Mesendoderm (in vitro differentiated cells): ENCODE results near the gene FAM9C.

Experiments
- DNase-seq: peaks from one replicate; pipeline ENCODE4 v3.0.0; 2013
- H2AK5ac ChIP-seq: 2 replicates; pipeline ENCODE4 v1.6.1; 2013; ENCODE audit warnings: low read length, inconsistent platforms
- H2BK120ac ChIP-seq: 2 replicates; pipeline ENCODE4 v1.6.1; 2013; ENCODE audit warnings: low read depth, mild to moderate bottlenecking, low read length, moderate library complexity, mixed read lengths
- H2BK15ac ChIP-seq: replicated peaks from 2 replicates; pipeline ENCODE4 v1.6.1; 2013; ENCODE audit warnings: low read depth, mild to moderate bottlenecking, moderate library complexity
- H2BK5ac ChIP-seq: 2 replicates; pipeline ENCODE4 v1.6.1; 2013; ENCODE audit warnings: low read length, inconsistent platforms
- H3K18ac ChIP-seq: 2 replicates; pipeline ENCODE4 v1.6.1; 2013; ENCODE audit warnings: mild to moderate bottlenecking, low read length, mixed read lengths
- H3K23ac ChIP-seq: one replicate; pipeline ENCODE4 v1.6.1; 2013; ENCODE audit warnings: low read length
- H3K27ac ChIP-seq: 2 replicates; pipeline ENCODE4 v1.5.1; 2013; ENCODE audit warnings: low read depth, mild to moderate bottlenecking, inconsistent platforms, low read length, moderate library complexity
- H3K27me3 ChIP-seq: 2 replicates; pipeline ENCODE4 v1.6.1; 2013; ENCODE audit warnings: low read length, control low read depth, mild to moderate bottlenecking, inconsistent platforms; ENCODE audit not compliant: insufficient read depth, poor library complexity
- H3K36me3 ChIP-seq: 2 replicates; pipeline ENCODE4 v1.6.1; 2013; ENCODE audit warnings: low read length, inconsistent platforms; ENCODE audit not compliant: control insufficient read depth, insufficient read depth
- H3K4ac ChIP-seq: one replicate; pipeline ENCODE4 v1.6.1; 2013; ENCODE audit warnings: low read depth, mild to moderate bottlenecking, low read length, moderate library complexity
- H3K4me1 ChIP-seq: 2 replicates; pipeline ENCODE4 v1.6.1; 2013; ENCODE audit warnings: low read depth, low read length, inconsistent platforms; ENCODE audit not compliant: control insufficient read depth
- H3K4me2 ChIP-seq: 2 replicates; pipeline ENCODE4 v1.6.1; 2013; ENCODE audit warnings: low read length
- H3K4me3 ChIP-seq: 2 replicates; pipeline ENCODE4 v1.5.1; 2013; ENCODE audit warnings: mild to moderate bottlenecking, low read length
- H3K56ac ChIP-seq: one replicate; pipeline ENCODE4 v1.6.1; 2013; ENCODE audit warnings: low read length
- H3K79me1 ChIP-seq: 2 replicates; pipeline ENCODE4 v1.6.1; 2013; ENCODE audit warnings: low read length, inconsistent platforms
- H3K79me2 ChIP-seq: 2 replicates; pipeline ENCODE4 v1.6.1; 2013; ENCODE audit warnings: mild to moderate bottlenecking, low read length; ENCODE audit not compliant: control insufficient read depth, insufficient read depth
- H3K9ac ChIP-seq: 2 replicates; pipeline ENCODE4 v1.6.1; 2013; ENCODE audit warnings: low read length, inconsistent platforms
- H4K5ac ChIP-seq: one replicate; pipeline ENCODE4 v1.6.1; 2013; ENCODE audit warnings: low read length
- H4K8ac ChIP-seq: one replicate; pipeline ENCODE4 v1.6.1; 2013; ENCODE audit warnings: low read depth, mild to moderate bottlenecking, control low read depth, low read length, moderate library complexity
- WGBS: extraction: QIAGEN DNeasy Blood & Tissue Kit; methylation state at CpG from one replicate; pipeline ENCODE4 v1.1.7; 2013; ENCODE audit warnings: low lambda C conversion rate, missing lambda C conversion rate; ENCODE audit not compliant: insufficient coverage; ENCODE audit errors: extremely low coverage; 5-methylcytosine and 5-hydroxymethylcytosine counted together

The FAM9C gene

GRCh38 chrX:13005661-13006473, 38.6 kb downstream of the FAM9C start:
- peaks cover 4% of the 10 kb centered on the region for H3K4me1 ChIP-seq
- no peak overlapping the region for H3K23ac ChIP-seq
- no peak overlapping the region for H3K56ac ChIP-seq
- H3K9ac ChIP-seq = no peak overlapping the region
- H3K27ac ChIP-seq = no peak overlapping the region
- H3K4me2 ChIP-seq = no peak overlapping the region
- H3K27me3 ChIP-seq = no peaks in the 10 kb centered on the region
- no peak overlapping the region for H2BK15ac ChIP-seq
- no peak overlapping the region for H2AK5ac ChIP-seq
- H4K8ac ChIP-seq = no peak overlapping the region
- no peak overlapping the region for H4K5ac ChIP-seq
- H3K79me1 ChIP-seq = no peaks in the 10 kb centered on the region
- no CpG with 5 or more reads among the region's 9 CpGs for WGBS
- no peak overlapping the region for H3K18ac ChIP-seq
- no peaks in the 10 kb centered on the region for H3K36me3 ChIP-seq
- H2BK120ac ChIP-seq = no peak overlapping the region
- H2BK5ac ChIP-seq = no peak overlapping the region
- H3K4ac ChIP-seq = no peak overlapping the region
- DNase-seq = no peak
- H3K4me3 ChIP-seq = no peak overlapping the region
- no peaks in the 10 kb centered on the region for H3K79me2 ChIP-seq

- no peak overlapping the region for H3K4ac ChIP-seq
- no peak overlapping the region for H4K8ac ChIP-seq
- H3K4me3 ChIP-seq = no peak overlapping the region
- no peak overlapping the region for H3K56ac ChIP-seq
- H3K23ac ChIP-seq = no peak overlapping the region
- no peaks in the 10 kb centered on the region for H3K4me1 ChIP-seq
- no peak overlapping the region for H3K18ac ChIP-seq
- H3K79me2 ChIP-seq = no peaks in the 10 kb centered on the region
- no peak overlapping the region for H3K4me2 ChIP-seq
- DNase-seq = no peak
- H2BK15ac ChIP-seq = no peak overlapping the region
- no peak overlapping the region for H3K9ac ChIP-seq
- H3K27ac ChIP-seq = no peak overlapping the region
- H2BK120ac ChIP-seq = no peak overlapping the region
- no peaks in the 10 kb centered on the region for H3K36me3 ChIP-seq
- no peak overlapping the region for H2AK5ac ChIP-seq
- WGBS = 100% methylated on average over 2 of the region's 4 CpGs
- no peaks in the 10 kb centered on the region for H3K27me3 ChIP-seq
- H4K5ac ChIP-seq = no peak overlapping the region
- no peaks in the 10 kb centered on the region for H3K79me1 ChIP-seq
- H2BK5ac ChIP-seq = no peak overlapping the region
Observed at GRCh38 chrX:13001961-13002671, 42.3 kb downstream of the FAM9C start.

- H4K5ac ChIP-seq = no peak overlapping the region
- no peak overlapping the region for H3K4ac ChIP-seq
- no peak overlapping the region for H3K23ac ChIP-seq
- no peak for DNase-seq
- H2BK120ac ChIP-seq = no peak overlapping the region
- no peaks in the 10 kb centered on the region for H3K36me3 ChIP-seq
- no peak overlapping the region for H3K18ac ChIP-seq
- no peak overlapping the region for H2AK5ac ChIP-seq
- H3K27me3 ChIP-seq = no peaks in the 10 kb centered on the region
- H3K27ac ChIP-seq = no peak overlapping the region
- H3K79me1 ChIP-seq = no peaks in the 10 kb centered on the region
- no peak overlapping the region for H4K8ac ChIP-seq
- no peak overlapping the region for H2BK5ac ChIP-seq
- H2BK15ac ChIP-seq = no peak overlapping the region
- no peaks in the 10 kb centered on the region for H3K4me1 ChIP-seq
- H3K4me3 ChIP-seq = no peak overlapping the region
- WGBS = no CpG with 5 or more reads among the region's 5 CpGs
- H3K56ac ChIP-seq = no peak overlapping the region
- H3K4me2 ChIP-seq = no peak overlapping the region
- no peaks in the 10 kb centered on the region for H3K79me2 ChIP-seq
- H3K9ac ChIP-seq = no peak overlapping the region
Observed at GRCh38 chrX:13001097-13001496, 43.3 kb downstream of the FAM9C start.

- H3K79me1 ChIP-seq = no peaks in the 10 kb centered on the region
- no peak overlapping the region for H2BK5ac ChIP-seq
- no peak overlapping the region for H2AK5ac ChIP-seq
- no peak overlapping the region for H4K8ac ChIP-seq
- no peak overlapping the region for H4K5ac ChIP-seq
- no peak overlapping the region for H2BK15ac ChIP-seq
- H3K79me2 ChIP-seq = no peaks in the 10 kb centered on the region
- H2BK120ac ChIP-seq = peak overlapping the region; percentile 45
- no peak overlapping the region for H3K4me3 ChIP-seq
- no peak overlapping the region for H3K9ac ChIP-seq
- H3K27me3 ChIP-seq = no peaks in the 10 kb centered on the region
- H3K36me3 ChIP-seq = no peaks in the 10 kb centered on the region
- no peak overlapping the region for H3K23ac ChIP-seq
- DNase-seq = no peak
- no peak overlapping the region for H3K4ac ChIP-seq
- WGBS = no CpG with 5 or more reads among the region's 8 CpGs
- no peaks in the 10 kb centered on the region for H3K4me1 ChIP-seq
- no peak overlapping the region for H3K27ac ChIP-seq
- H3K18ac ChIP-seq = no peak overlapping the region
- no peak overlapping the region for H3K56ac ChIP-seq
- no peak overlapping the region for H3K4me2 ChIP-seq
Observed at GRCh38 chrX:13000301-13000811, 44.1 kb downstream of the FAM9C start.

GRCh38 chrX:12999422-12999821, 45.0 kb downstream of the FAM9C start:
- WGBS = no CpG with 5 or more reads among the region's 9 CpGs
- H4K8ac ChIP-seq = no peak overlapping the region

More at GRCh38 chrX:12999422-12999821, 45.0 kb downstream of the FAM9C start:
- no peak overlapping the region for H2BK15ac ChIP-seq
- H3K4me3 ChIP-seq = no peak overlapping the region
- no peaks in the 10 kb centered on the region for H3K36me3 ChIP-seq
- H3K27me3 ChIP-seq = no peaks in the 10 kb centered on the region
- no peak overlapping the region for H3K18ac ChIP-seq
- H3K4me1 ChIP-seq = no peaks in the 10 kb centered on the region
- H2AK5ac ChIP-seq = no peak overlapping the region
- no peaks in the 10 kb centered on the region for H3K79me2 ChIP-seq
- DNase-seq = no peak
- H3K23ac ChIP-seq = peak overlapping the region; percentile 17
- no peak overlapping the region for H3K4me2 ChIP-seq
- no peak overlapping the region for H2BK5ac ChIP-seq
- peak overlapping the region; percentile 15 for H3K56ac ChIP-seq
- no peak overlapping the region for H2BK120ac ChIP-seq
- H3K9ac ChIP-seq = no peak overlapping the region
- no peak overlapping the region for H4K5ac ChIP-seq
- H3K4ac ChIP-seq = no peak overlapping the region
- H3K79me1 ChIP-seq = no peaks in the 10 kb centered on the region
- no peak overlapping the region for H3K27ac ChIP-seq
